ENCODE measurements around the gene TMEM219. TPM values are rescaled to one million over a fixed set of nuclear protein-coding genes. Genes with fewer than 3 reads are reported as not detected.
A peak's percentile ranks its signal among the peaks of the same experiment; 100 is the strongest.

The TMEM219 gene
- total RNA-seq, 3 donors from 2014 or later (not counting 1 experiment from before 2014, with no cell fraction given), result 50.2 to 69.5 (median 50.8) TPM

DNA sequence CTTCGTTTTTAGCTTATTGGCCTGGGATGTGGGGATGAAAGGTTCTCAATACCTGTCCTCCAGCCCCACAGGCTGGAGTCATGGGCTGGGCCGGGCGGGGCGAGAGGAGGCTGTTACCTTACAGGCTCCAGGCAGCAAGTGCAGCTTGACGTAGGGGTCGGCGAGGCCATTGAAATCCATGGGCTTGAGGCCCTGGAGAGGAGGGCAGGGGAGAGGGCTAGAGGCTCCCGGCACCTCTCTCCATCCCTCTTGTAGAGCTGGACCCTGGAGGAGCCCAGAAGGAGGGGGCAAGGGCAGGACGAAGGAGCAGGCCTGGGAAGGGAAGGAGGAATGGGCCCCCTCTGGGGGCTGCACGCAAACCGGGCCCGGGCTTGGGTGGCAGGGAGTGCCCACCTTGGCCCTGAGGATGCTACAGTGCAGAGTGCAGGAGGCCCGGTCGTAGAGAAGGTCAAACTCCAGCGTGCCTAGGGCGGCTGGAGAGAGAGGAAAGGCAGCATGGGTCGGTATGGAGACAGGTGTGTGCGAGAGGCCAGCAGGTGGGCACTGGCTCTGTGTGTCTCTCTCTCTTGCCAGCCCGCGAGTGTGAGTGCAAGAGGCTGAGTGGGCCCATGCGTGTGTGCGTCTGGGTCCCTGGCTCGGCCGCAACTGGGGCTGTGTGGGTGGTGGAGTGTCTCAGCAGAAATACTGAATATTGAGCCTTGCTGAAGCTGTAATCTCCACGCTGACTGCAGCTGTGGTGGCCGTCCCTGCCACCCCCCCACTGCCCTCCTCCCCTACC lies 47.4 kb downstream of the TMEM219 start:
- DNase-seq (no peak), ATAC-seq (no peak)
- intact Hi-C loops (cut with micrococcal nuclease), result loop anchor here (5.0 kb wide), 1 partner anchor 307 kb away; no protein-coding TSS in a partner anchor
- Mint-ChIP-seq H3K27ac (no peak overlapping the region), H3K4me1 (peaks cover 5 to 17% of the 10 kb centered on the region in 2 donors), H3K9me3 (no peaks in the 10 kb centered on the region), H3K4me3 (peak overlapping the region; percentile 35), H3K36me3 (no peaks in the 10 kb centered on the region), H3K27me3 (ENCODE audit: low read depth in 2 of 2) (peaks cover 7 to 26% of the 10 kb centered on the region in 2 donors)
- WGBS (ENCODE audit: insufficient coverage), result 68% methylated on average over 26 of the region's 26 CpGs
- peaks cover 16% of the 10 kb centered on the region for H3K4me1 ChIP-seq (ENCODE audit: control insufficient read depth, insufficient read depth, low read length)
- peaks cover 13% of the 10 kb centered on the region for H3K27me3 ChIP-seq (ENCODE audit: control insufficient read depth, insufficient read depth, low read length)
- TF ChIP-seq CTCF (IDR thresholded peaks at IDR 0.05), result no peak
- H3K9me3 ChIP-seq (ENCODE audit: control insufficient read depth, insufficient read depth, low read length), result no peaks in the 10 kb centered on the region
- no peaks in the 10 kb centered on the region for H3K36me3 ChIP-seq (ENCODE audit: control insufficient read depth, insufficient read depth, low read length)
- H3K27ac ChIP-seq (ENCODE audit: low read length), result no peak overlapping the region
- no peak overlapping the region for H3K4me3 ChIP-seq (ENCODE audit: low read length)

GRCh38 chr16:30009990-30010843 lies 48.3 kb downstream of the TMEM219 start:
- TF ChIP-seq CTCF (IDR thresholded peaks at IDR 0.05), result no peak

GRCh38 chr16:30010844-30011713 lies 49.2 kb downstream of the TMEM219 start, which contains the start of gene DOC2A:
TSS of gene DOC2A (minus strand) at chr16:30011027. CDS start at chr16:30010222, 805 bp downstream.
- H3K4me3 Mint-ChIP-seq, result peak within 1 kb of the TSS; percentile 85
- no peak within 1 kb of the TSS for H3K27ac Mint-ChIP-seq
- no peaks in the 10 kb centered on the region for H3K9me3 Mint-ChIP-seq

More at GRCh38 chr16:30009990-30010843, 48.3 kb downstream of the TMEM219 start:
- peaks cover 7 to 26% of the 10 kb centered on the region in 2 donors for H3K27me3 Mint-ChIP-seq (ENCODE audit: low read depth in 2 of 2)
- H3K27me3 ChIP-seq (ENCODE audit: control insufficient read depth, insufficient read depth, low read length), result peaks cover 13% of the 10 kb centered on the region
- intact Hi-C loops (cut with micrococcal nuclease), result loop anchor here (5.0 kb wide), 1 partner anchor 308 kb away; no protein-coding TSS in a partner anchor
- peaks cover 14% of the 10 kb centered on the region for H3K4me1 ChIP-seq (ENCODE audit: control insufficient read depth, insufficient read depth, low read length)
- DNase-seq (no peak), ATAC-seq (peak in 1 of 3 donors; percentile 12)
- no peaks in the 10 kb centered on the region for H3K36me3 ChIP-seq (ENCODE audit: control insufficient read depth, insufficient read depth, low read length)
- H3K9me3 Mint-ChIP-seq, result no peaks in the 10 kb centered on the region
- H3K27ac Mint-ChIP-seq, result no peak overlapping the region
- peak overlapping the region; percentile 47 for H3K4me3 Mint-ChIP-seq
- no peak overlapping the region for H3K27ac ChIP-seq (ENCODE audit: low read length)
- peaks cover 5 to 17% of the 10 kb centered on the region in 2 donors for H3K4me1 Mint-ChIP-seq
- 27% methylated on average over 34 of the region's 34 CpGs for WGBS (ENCODE audit: insufficient coverage)
- H3K9me3 ChIP-seq (ENCODE audit: control insufficient read depth, insufficient read depth, low read length), result no peaks in the 10 kb centered on the region
- no peaks in the 10 kb centered on the region for H3K36me3 Mint-ChIP-seq
- H3K4me3 ChIP-seq (ENCODE audit: low read length), result no peak overlapping the region

More at GRCh38 chr16:30010844-30011713, 49.2 kb downstream of the TMEM219 start, which contains the start of gene DOC2A:
- Histone ChIP-seq H3K9me3 (ENCODE audit: control insufficient read depth, insufficient read depth, low read length) (no peaks in the 10 kb centered on the region), H3K27me3 (ENCODE audit: control insufficient read depth, insufficient read depth, low read length) (peaks cover 13% of the 10 kb centered on the region), H3K4me3 (ENCODE audit: low read length) (no peak within 1 kb of the TSS), H3K4me1 (ENCODE audit: control insufficient read depth, insufficient read depth, low read length) (peaks cover 14% of the 10 kb centered on the region), H3K27ac (ENCODE audit: low read length) (no peak within 1 kb of the TSS), H3K36me3 (ENCODE audit: control insufficient read depth, insufficient read depth, low read length) (no peaks in the 10 kb centered on the region)
- intact Hi-C loops (cut with micrococcal nuclease), result no loop called here
- H3K27me3 Mint-ChIP-seq (ENCODE audit: low read depth in 2 of 2), result peaks cover 7 to 29% of the 10 kb centered on the region in 2 donors
- no peak for TF ChIP-seq CTCF (IDR thresholded peaks at IDR 0.05)
- H3K4me1 Mint-ChIP-seq, result peaks cover 5 to 17% of the 10 kb centered on the region in 2 donors
- peak; percentile 59 to 91 (median 75) for ATAC-seq
- no peaks in the 10 kb centered on the region for H3K36me3 Mint-ChIP-seq
- under 1% methylated on average over 99 of the region's 99 CpGs for WGBS (ENCODE audit: insufficient coverage)
- DNase-seq, result peak in 1 of 2 donors; percentile 56

Measured in natural killer cell (primary cell).